Suprapubic skin (tissue), 4 donors: ENCODE results near the gene RNF167. TPM values are rescaled to one million over a fixed set of nuclear protein-coding genes. Genes with fewer than 3 reads are reported as not detected.

Experiments used
- DNase-seq, 2 donors: peaks; one replicate each; pipeline ENCODE4 v3.0.0-alpha.2; 2019; ENCODE audit warnings: low spot score in 2 of 2
- H3K27ac ChIP-seq: fragments of 200-600 bp; sonication (generic); one replicate; pipeline ENCODE4 v1.5.1; 2019
- H3K27me3 ChIP-seq: fragments of 200-600 bp; sonication (generic); one replicate; pipeline ENCODE4 v1.5.1; 2019
- H3K36me3 ChIP-seq: fragments of 200-600 bp; sonication (generic); one replicate; pipeline ENCODE4 v1.5.1; 2019
- H3K4me1 ChIP-seq: fragments of 200-600 bp; sonication (generic); one replicate; pipeline ENCODE4 v1.5.1; 2019
- H3K4me3 ChIP-seq: fragments of 200-600 bp; sonication (generic); one replicate; pipeline ENCODE4 v1.5.1; 2019; ENCODE audit warnings: mild to moderate bottlenecking
- H3K9me3 ChIP-seq: fragments of 200-600 bp; sonication (generic); one replicate; pipeline ENCODE4 v1.5.1; 2019
- EP300 ChIP-seq: sonication (generic); formaldehyde crosslinking; IDR thresholded peaks from one replicate; pipeline ENCODE4 v1.6.1; 2017; ENCODE audit warnings: antibody characterized with exemption
- POLR2A ChIP-seq, 2 donors: fragments of 450-650 bp; IDR thresholded peaks; one replicate each; pipeline ENCODE4 v1.6.1; 2017; ENCODE audit warnings: antibody characterized with exemption in 2 of 2, mild to moderate bottlenecking in 2 of 2, moderate library complexity in 2 of 2
- POLR2AphosphoS5 ChIP-seq, 3 donors: sonication (generic); formaldehyde crosslinking; IDR thresholded peaks; one replicate each; pipeline ENCODE4 v1.6.1; 2017; ENCODE audit warnings: antibody characterized with exemption in 3 of 3
- WGBS: methylation state at CpG from one replicate; pipeline ENCODE4 v1.1.5; 2018; 5-methylcytosine and 5-hydroxymethylcytosine counted together
- total RNA-seq, 4 donors: library from RNA; depleted of rRNA; stranded (reverse); fragments of >200 nt; gene quantifications; one replicate each; pipeline ENCODE4 v1.1.0, GENCODE V29; 2016
- TF ChIP-seq, protein P1 (sequence below), 2 donors: fragments of 200-600 bp in 1 of 2; fragments of 450-650 bp in 1 of 2; sonication (generic) in 1 of 2; IDR thresholded peaks; one replicate each; pipeline ENCODE4 v1.5.1; 2016 to 2019; ENCODE audit warnings: antibody characterized with exemption in 2 of 2, mild to moderate bottlenecking in 1 of 2, moderate library complexity in 1 of 2

RNF167 gene
- total RNA-seq, 4 donors from 2014 or later = 74.1 to 118 (median 99.4) TPM

DNA sequence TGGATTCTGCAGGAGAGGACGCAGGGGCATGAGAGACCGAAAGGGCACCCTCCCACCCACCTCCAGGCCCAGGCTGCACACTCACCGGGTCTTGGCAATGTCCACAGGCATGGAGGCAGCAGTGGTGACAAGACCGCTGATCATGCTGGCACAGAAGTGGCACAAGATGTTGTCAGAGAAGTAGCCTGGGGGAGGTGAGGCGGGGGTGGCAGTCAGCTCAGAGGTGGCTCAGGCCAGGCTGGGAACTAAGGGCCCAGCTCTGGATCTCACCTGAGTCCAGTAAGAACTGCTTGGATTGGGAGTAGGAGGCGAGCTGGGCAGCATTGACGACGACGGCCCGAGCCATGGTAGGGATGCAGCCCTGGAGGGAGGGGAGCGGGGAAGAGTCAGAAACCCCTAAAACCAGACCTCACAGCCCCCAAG, 2.0 kb upstream of the RNF167 start:
- Histone ChIP-seq H3K4me3 (peak overlapping the region; percentile 68), H3K27me3 (no peaks in the 10 kb centered on the region), H3K4me1 (peaks cover 51% of the 10 kb centered on the region), H3K27ac (no peak overlapping the region), H3K9me3 (no peaks in the 10 kb centered on the region), H3K36me3 (peaks cover 36% of the 10 kb centered on the region)
- TF ChIP-seq EP300 (no peak), POLR2AphosphoS5 (IDR thresholded peaks at IDR 0.05) (no peak), POLR2A (IDR thresholded peaks at IDR 0.05) (no peak)
- TF ChIP-seq, protein P1, sequence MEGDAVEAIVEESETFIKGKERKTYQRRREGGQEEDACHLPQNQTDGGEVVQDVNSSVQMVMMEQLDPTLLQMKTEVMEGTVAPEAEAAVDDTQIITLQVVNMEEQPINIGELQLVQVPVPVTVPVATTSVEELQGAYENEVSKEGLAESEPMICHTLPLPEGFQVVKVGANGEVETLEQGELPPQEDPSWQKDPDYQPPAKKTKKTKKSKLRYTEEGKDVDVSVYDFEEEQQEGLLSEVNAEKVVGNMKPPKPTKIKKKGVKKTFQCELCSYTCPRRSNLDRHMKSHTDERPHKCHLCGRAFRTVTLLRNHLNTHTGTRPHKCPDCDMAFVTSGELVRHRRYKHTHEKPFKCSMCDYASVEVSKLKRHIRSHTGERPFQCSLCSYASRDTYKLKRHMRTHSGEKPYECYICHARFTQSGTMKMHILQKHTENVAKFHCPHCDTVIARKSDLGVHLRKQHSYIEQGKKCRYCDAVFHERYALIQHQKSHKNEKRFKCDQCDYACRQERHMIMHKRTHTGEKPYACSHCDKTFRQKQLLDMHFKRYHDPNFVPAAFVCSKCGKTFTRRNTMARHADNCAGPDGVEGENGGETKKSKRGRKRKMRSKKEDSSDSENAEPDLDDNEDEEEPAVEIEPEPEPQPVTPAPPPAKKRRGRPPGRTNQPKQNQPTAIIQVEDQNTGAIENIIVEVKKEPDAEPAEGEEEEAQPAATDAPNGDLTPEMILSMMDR (IDR thresholded peaks at IDR 0.05) = no peak
- no peak for DNase-seq
- 89% methylated on average over 9 of the region's 11 CpGs for WGBS

DNA sequence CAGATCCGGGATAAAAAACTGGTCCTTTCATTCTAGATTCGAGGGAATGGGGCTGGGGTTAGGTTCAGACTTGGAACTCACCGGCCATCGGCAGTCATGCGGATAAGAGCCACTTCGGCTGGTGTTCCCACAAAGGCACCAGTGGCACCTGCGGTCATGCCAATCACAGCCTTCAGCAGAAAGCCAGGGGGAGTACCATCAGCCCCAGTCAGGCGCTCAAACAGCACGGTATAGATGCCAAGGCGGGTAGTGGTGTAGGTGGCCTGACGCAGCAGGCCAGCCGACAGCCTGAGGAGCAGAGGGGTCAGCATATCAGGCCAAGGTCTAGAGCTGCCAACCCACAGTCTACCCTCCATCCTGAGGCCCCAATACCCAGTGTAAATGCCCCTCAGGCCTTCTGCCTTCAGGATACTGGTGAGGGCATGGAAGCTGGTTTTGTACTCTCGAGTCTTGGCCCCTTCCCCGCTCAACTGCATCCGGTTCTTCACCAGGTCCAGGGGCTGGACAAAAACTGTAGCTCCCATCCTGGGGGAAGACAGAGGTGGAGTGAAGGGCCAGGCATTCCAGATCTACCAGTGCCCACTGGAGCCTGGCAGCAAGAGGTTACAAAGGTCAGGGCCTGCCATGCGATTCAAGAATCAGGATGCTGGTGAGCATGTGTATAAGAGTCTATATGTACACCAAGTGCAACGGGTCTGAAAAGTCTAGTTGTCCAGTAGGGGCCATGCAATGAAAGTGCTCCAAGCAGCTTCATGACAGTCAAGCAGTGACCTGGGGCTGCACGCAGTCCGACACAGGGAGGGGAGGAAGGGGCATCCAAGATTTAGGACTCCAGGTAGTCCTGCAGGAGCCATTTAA, 1.2 kb upstream of the RNF167 start:
- H3K27me3 ChIP-seq = no peaks in the 10 kb centered on the region
- peak overlapping the region; percentile 68 for H3K4me3 ChIP-seq
- peaks cover 53% of the 10 kb centered on the region for H3K4me1 ChIP-seq
- H3K36me3 ChIP-seq = peaks cover 44% of the 10 kb centered on the region
- DNase-seq = no peak
- H3K9me3 ChIP-seq = no peaks in the 10 kb centered on the region
- peak overlapping the region; percentile 96 for H3K27ac ChIP-seq
- 59% methylated on average over 16 of the region's 19 CpGs for WGBS
- TF ChIP-seq POLR2A (IDR thresholded peaks at IDR 0.05) = no peak
- TF ChIP-seq, protein P1 (IDR thresholded peaks at IDR 0.05) = no peak

- H3K4me1 ChIP-seq = peaks cover 54% of the 10 kb centered on the region
- H3K36me3 ChIP-seq = peaks cover 49% of the 10 kb centered on the region
- H3K27ac ChIP-seq = peak overlapping the region; percentile 96
- 1% methylated on average over 16 of the region's 16 CpGs for WGBS
- no peaks in the 10 kb centered on the region for H3K27me3 ChIP-seq
- no peaks in the 10 kb centered on the region for H3K9me3 ChIP-seq
- TF ChIP-seq, protein P1 (IDR thresholded peaks at IDR 0.05) = no peak
- no peak for TF ChIP-seq POLR2AphosphoS5 (IDR thresholded peaks at IDR 0.05)
- TF ChIP-seq POLR2A (IDR thresholded peaks at IDR 0.05) = no peak
- TF ChIP-seq EP300 = no peak
- H3K4me3 ChIP-seq = peak overlapping the region; percentile 68
- peak in 1 of 2 donors; percentile 84 for DNase-seq
Observed at GRCh38 chr17:4939546-4939795, 597 bp upstream of the RNF167 start.

- Histone ChIP-seq H3K4me1 (peaks cover 64% of the 10 kb centered on the region), H3K27me3 (no peaks in the 10 kb centered on the region), H3K4me3 (peak overlapping the region; percentile 68), H3K9me3 (no peaks in the 10 kb centered on the region), H3K36me3 (peaks cover 53% of the 10 kb centered on the region), H3K27ac (peak overlapping the region; percentile 96)
- no peak for TF ChIP-seq POLR2AphosphoS5 (IDR thresholded peaks at IDR 0.05)
- DNase-seq = no peak
- WGBS = 1% methylated on average over 29 of the region's 29 CpGs
Observed at GRCh38 chr17:4940555-4941318, 669 bp downstream of the RNF167 start.

DNA sequence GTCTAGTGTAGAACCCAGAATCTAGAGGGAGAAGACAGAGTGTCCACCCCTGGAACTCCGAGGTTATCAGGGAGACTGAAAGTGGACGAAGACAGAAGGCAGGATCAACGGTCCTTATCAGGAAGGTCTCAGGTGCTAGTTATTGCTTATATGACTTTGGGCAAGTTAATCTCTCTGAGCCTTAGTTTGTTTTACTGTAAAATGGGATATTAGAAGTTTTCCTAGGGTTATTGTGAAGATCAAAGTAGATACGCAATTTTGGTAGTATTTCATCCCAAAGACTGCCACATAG, 1.2 kb downstream of the RNF167 start:
- WGBS = 52% methylated on average over 4 of the region's 4 CpGs
- DNase-seq = no peak
- Histone ChIP-seq H3K4me3 (peak overlapping the region; percentile 68), H3K36me3 (peaks cover 49% of the 10 kb centered on the region), H3K27ac (peak overlapping the region; percentile 96), H3K9me3 (no peaks in the 10 kb centered on the region), H3K27me3 (no peaks in the 10 kb centered on the region), H3K4me1 (peaks cover 69% of the 10 kb centered on the region)
- TF ChIP-seq, protein P1 (IDR thresholded peaks at IDR 0.05) = no peak
- TF ChIP-seq POLR2AphosphoS5 (IDR thresholded peaks at IDR 0.05) (no peak), EP300 (no peak), POLR2A (IDR thresholded peaks at IDR 0.05) (no peak)
